SW 1271 (cell line): ENCODE measurements around the gene ZCCHC18.

Source experiments
- DNase-seq, 2 experiments: peaks; one replicate each; lab custom pipeline; 2025; lab: John Stamatoyannopoulos, UW

Gene ZCCHC18

DNA sequence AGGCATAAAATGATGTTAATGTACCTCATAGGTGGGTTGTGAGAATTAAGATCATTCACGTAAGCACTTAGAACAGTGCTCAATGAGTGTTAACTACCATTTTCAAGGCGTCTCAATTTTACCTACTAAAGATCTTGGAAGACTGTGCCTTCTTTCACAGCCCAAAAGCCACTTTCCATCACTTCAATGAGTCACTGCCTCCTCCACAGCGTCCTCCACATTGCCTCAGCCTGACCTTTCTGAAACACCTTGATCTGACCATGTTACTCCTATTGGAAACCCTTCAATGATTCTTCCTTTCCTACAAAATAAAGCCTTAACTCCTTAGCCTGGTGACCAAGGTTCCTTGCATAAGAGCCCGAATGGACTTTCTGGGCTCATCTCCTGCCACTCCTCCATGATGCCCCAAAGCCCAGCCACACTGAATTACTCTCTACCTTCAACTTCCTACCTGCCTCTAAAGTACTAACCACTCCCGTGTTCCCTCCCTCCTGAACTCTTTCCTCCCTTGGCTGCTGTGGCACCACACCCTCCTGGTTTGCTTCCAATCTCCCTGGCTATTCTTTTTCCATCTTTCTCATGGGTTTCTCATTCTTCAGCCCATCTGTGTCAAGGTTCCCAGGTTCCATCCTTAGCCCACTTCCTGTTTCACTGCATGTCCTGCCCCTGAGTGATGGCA, 22.4 kb downstream of the ZCCHC18 start:
- no peak for DNase-seq

DNA sequence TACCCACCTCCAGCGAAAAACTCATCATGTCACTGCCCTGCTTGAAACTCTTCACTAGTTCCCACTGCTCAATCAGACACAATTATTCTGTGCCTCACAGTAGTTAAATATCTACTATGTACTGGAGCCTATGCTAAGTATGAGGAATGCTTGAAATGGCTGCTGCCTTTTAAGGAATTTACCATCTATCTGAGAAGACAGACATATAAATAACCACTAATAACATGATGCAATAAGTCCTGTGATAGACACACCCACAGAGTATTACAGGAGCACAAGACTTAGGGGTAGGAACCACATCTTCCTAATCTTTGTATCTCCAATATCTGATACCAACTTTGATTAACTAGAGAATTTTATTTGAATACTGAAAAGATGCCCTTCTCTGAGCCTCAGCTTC, 23.4 kb downstream of the ZCCHC18 start:
- DNase-seq: no peak

DNA sequence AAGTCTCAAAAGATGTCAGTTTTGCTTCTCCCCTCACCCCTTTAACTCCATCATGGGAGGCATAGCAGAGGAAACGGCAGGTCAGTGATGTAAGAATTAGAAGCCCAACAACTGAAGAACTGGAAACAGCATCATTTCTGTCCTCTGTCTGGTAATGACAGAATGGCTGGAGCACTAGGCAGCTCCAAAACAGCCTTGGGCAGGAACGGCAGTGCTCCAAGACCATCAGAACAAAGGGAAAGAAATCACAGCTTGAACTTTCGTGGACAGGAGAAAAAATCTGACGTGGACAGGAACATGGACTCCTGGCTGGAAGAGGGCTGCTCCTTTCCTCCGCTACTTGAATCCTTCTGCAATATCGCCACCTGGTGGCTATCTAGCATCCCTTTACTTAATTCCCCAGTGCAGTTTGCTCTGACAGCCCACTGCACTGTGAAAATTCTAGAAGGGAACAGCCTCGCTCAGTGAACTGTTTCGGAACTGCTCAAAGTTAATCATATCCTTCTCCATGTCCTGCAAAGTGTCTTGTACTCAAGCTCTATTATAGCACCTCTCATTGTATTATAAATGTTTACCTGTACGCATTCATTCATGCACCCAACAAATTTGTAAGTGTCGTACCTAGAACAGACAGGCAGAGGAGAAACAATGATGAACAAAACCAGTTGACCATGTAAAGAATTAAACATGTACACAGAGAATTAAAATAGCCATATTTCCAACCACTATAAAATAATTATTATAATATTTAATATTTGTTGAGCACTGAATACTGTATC, 24.1 kb downstream of the ZCCHC18 start:
- peak in 1 of 2 experiments; percentile 55 for DNase-seq

DNA sequence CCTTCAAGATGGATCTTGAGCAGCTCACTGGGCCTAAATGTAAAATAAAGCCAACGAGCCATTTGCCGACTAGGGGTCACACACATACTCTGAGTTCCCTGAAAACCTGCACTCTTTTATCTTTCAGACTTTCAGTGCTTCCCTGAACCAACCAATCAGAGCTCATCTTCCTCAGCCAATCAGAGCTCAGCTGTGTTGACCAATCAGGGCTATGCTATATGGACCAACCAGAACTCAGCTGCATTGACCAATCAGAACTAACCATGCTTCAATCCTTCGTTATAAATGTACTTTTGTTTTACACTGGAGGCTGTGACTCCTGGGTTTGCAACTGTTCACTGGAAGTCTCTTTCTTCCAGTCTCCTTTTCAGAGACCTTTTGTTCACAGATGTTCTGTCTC, 25.2 kb downstream of the ZCCHC18 start:
- DNase-seq: no peak

DNA sequence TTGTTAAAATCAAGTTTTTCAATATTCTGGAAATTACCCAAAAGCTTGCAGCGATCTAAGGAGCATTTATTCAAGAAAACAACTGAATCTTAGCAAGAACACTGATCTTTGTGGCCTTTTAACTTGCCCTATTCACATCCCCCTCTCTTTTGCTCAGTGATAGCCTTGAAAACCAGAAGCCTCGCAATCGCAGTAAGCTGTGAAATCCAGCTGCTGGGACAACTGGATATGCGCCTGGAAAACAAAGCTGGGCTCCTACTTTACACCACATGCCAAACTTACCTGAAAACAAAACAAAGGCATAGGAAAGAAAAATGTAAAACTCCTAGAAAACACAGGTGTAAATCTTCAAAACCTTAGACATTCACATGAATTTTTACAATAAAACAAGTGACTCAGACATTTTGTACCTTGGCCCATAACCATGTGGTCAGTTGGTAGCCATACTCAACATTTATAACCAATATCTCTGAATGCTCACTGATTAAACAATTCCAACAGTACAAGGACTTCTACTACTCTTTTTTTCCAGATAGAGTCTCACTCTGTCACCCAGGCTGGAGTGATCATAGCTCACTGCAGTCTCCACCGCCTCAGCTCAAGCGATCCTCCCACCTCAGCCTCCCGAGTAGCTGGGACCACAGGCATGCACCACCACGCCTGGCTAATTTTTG, 28.9 kb downstream of the ZCCHC18 start:
- no peak for DNase-seq

DNA sequence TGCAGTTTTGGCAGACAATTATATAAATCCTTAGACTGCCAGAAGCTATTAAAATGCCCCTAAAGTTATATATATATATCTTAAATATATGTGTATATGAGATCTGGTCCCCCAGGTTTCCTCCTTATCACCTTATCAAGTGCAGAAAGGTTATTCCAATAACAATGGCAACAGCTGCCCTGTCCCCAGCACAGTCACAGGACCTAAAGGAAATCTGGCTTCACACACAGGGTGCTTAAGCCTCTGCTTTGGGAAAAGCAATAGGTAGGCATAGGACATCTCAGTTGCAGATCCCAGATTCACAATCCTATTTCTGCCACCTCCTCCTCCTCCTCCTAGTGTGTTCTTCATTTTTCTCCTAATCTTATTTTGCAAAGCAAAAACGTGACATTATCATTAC, 38.7 kb downstream of the ZCCHC18 start:
- no peak for DNase-seq

DNA sequence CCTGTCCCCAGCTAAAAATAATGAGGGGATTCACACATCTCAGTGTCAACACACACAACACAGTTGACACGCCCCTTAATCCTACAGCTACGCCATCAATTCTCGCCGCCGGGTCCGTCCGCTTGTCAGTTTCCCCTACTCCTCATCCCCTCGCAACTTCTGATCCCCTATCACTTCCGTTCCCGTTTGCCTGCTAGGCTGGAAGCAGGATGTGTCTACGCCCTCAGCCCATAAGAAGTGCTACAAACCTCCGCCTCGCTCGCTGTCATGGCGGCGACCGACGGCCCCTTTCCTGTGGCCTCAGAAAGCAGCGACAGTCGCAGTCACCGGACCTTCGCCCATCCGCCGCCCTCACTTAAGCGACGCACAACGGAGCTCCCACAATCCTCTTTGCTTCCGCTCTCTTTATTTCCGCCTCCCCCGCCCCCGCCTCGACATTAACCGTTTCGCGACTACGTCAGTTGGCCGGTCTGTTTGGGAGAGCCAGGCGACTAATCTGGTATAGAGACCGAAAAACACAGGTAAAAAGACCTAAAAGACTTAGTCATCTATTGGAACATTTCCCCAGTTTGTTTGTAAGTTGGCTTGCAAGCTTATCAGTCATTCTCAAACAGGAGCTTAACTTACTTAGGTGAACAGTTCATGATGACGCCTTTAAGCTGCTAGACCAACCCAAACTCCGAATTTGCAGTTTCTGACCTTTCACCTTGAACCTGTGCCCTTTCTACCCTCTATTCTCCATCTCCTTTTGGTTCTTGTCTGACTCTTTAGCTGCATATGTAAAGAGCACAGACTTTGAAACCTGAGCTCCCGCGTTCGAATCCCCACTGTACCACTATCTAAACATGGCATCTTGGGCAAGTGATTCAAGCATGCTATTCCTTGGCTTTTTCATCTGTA, 44.6 kb downstream of the ZCCHC18 start, which contains the start of gene SLC25A53:
TSS of gene SLC25A53 (minus strand) at position 380 of the 900 bp plus-strand sequence. CDS start 51,752 bp downstream, outside the sequence.
- peak; percentile 27 to 83 for DNase-seq
